ENCODE results near the gene ACADM.
"Not testable (repeated sequence)": the region's sequence is repeated elsewhere in the genome, so short reads cannot be mapped to it uniquely, and the experiment has no call there.

Gene ACADM

GRCh38 chr1:75724472-75725022, at the start of gene ACADM:
TSS of gene ACADM (plus strand) at chr1:75724709. CDS start at chr1:75724788, 79 bp downstream.
- DNase-seq, result peak; percentile 83

DNA sequence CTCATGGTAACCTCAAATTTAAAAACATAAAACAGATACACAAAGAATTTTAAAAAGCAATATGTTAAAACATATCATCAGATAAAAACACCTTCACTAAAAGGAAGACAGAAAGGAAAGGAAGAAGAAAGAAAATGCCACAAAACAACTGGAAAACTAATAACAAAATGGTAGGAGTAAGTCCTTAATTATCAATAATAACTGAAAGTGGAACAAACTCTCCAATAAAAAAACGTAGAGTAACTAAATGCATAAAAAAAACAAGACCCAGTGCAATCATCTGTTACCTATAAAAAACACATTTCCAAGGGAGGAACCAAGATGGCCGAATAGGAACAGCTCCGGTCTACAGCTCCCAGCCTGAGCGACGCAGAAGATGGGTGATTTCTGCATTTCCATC, 47.1 kb upstream of the ACADM start:
- DNase-seq, result no peak

DNA sequence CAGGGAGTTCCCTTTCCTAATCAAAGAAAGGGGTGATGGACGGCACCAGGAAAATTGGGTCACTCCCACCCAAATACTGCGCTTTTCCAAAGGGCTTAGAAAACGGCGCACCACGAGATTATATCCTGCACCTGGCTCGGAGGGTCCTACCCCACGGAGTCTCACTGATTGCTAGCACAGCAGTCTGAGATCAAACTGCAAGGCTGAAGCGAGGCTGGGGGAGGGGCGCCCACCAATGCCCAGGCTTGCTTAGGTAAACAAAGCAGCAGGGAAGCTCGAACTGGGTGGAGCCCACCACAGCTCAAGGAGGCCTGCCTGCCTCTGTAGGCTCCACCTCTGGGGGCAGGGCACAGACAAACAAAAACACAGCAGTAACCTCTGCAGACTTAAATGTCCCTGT, 46.5 kb upstream of the ACADM start:
- DNase-seq, result not testable (repeated sequence)

GRCh38 chr1:75690547-75690946, 34.0 kb upstream of the ACADM start:
- DNase-seq, result no peak

DNA sequence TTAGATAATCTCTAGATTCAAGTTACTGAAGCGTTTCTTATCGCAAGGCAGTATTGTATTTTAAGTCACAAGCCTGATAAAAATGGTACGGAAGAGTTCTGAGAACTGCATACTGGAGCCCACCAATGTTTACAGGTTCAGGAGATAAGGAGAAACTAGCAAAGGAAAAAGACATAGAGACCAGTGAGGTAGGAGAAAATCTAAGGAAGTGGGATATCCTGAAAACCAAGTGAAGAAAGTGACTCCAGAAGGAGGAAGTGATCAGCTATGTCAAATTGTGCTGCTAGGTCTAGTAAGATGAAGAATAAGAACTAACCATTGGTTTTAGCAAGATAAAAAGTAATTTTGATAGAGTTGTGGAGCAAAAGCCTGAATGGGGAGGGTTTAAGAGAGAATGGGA, 31.0 kb upstream of the ACADM start:
- no peak for DNase-seq

GRCh38 chr1:75696000-75696399, 28.5 kb upstream of the ACADM start:
- no peak for DNase-seq

- DNase-seq, result no peak
Measured at GRCh38 chr1:75707191-75707590, 17.3 kb upstream of the ACADM start.

DNA sequence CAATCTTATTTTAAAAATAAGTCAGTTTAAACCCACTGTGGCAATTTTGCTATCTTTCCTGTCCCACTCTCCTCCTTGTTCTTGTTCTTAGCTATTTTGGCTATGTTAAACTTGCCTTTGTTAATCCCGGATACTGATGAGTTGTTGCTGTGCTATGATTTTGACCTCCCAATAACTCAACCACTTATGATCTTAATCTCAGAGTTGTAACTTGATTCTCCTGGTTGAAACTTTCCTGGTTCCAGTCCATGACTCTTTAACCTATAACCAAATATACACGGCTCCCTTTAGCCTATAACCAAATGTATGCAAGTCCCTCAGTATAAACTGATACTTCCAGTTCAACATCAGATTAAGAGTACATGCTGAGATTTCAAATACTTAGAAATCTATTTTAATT, 15.6 kb upstream of the ACADM start:
- no peak for DNase-seq

DNA sequence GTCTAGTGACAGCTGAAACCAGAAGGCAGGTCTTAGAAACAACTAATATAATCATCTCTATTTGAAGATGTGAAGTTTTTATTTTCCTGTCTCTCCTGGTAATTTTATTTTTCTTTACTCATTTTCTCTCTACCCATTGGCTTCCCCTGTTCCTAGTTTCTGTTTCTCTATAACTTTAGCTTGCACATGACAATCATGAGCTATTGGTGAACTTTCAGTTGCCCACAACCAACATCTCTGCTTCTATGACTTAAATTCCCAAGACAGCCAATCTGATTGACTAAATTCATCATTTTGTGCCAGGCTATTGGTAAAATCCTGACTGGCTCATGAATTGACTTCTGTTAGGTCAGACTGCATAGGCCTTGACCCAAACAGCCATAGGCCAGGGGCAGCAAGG, 13.7 kb upstream of the ACADM start:
- DNase-seq, result no peak

GRCh38 chr1:75711846-75712245, 12.7 kb upstream of the ACADM start:
- DNase-seq, result no peak

- DNase-seq, result no peak
Measured at GRCh38 chr1:75712306-75712705, 12.2 kb upstream of the ACADM start.

DNA sequence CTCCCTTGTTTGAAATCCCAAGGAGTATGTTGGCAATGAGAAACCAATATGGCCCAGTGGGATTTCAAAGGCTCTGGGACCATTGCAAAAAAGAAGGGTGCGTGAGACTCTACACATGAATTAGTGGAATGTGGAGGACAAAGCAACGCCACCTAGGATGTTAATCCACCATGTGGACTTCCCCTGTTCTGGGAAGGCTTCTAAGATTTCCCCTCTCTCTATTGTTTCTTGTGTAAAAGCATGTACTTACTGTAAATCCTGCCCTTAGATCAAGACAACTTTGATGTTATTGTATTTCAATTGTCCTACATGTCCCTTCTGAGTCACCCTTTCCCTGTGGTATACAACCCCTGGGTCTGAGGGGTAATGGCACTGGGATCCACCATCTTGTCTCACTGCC, 4.7 kb upstream of the ACADM start:
- no peak for DNase-seq

GRCh38 chr1:75720325-75720724, 4.2 kb upstream of the ACADM start:
- DNase-seq, result no peak

- no peak for DNase-seq
Measured at GRCh38 chr1:75720820-75721219, 3.7 kb upstream of the ACADM start.

- not testable (repeated sequence) for DNase-seq
Measured at GRCh38 chr1:75722246-75722645, 2.3 kb upstream of the ACADM start.

GRCh38 chr1:75722966-75723365, 1.5 kb upstream of the ACADM start:
- no peak for DNase-seq

GRCh38 chr1:75723989-75724471, 479 bp upstream of the ACADM start:
- peak; percentile 65 for DNase-seq

GRCh38 chr1:75725266-75725665, 757 bp downstream of the ACADM start:
- DNase-seq, result no peak

DNA sequence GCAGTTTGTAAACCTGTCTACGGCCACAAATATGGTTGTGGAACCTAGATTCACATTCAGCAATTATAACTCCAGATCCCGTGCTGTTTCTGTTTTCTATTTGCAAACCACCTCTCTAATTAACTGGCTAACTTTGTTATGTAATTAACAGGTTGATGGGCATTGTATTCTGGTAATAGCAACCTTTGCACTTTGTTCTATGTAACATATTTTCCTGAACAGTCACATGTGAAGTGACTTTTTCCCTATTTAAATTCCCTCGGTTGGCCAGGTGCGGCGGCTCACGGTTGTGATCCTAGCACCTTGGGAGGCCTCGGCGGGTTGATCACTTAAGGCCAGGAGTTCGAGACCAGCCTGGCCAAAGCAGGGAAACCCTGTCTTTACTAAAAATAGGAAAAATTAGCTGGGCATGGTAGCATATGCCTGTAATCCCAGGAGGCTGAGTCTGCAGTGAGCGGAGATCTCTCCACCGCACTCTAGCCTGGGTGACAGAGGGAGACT, 1.4 kb downstream of the ACADM start:
- DNase-seq, result no peak

GRCh38 chr1:75727571-75727970, 3.1 kb downstream of the ACADM start:
- no peak for DNase-seq

GRCh38 chr1:75730432-75730831, 5.9 kb downstream of the ACADM start:
- no peak for DNase-seq

GRCh38 chr1:75731881-75732280, 7.4 kb downstream of the ACADM start:
- no peak for DNase-seq

GRCh38 chr1:75732703-75733102, 8.2 kb downstream of the ACADM start:
- DNase-seq, result no peak

GRCh38 chr1:75733661-75734060, 9.2 kb downstream of the ACADM start:
- no peak for DNase-seq

DNA sequence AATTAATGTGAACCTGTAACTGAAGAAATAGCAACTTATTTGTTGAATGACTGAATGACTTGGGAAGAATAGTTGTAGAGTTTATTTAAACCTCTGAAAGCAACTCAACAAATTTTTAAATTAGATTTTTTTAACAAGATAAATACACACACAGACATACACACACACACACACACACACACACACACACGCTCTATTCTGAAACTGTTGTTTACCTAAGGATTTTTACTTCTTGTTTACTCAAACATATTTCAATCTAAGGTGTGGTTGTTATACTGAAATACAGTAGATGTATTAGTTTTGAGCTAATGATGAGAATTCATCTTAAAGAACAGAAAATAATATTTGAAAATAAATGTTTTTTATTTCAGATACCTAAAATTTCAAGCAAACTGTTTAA, 11.5 kb downstream of the ACADM start:
- no peak for DNase-seq

Data from stimulated activated CD4-positive, alpha-beta T cell treated with anti-CD3 and anti-CD28 coated beads, Interleukin-4, amount 100 ng/mL, for 24 hours (primary cell).